ENCODE results near the gene WIZ.
A peak's percentile ranks its signal among the peaks of the same experiment; 100 is the strongest.

The WIZ gene

DNA sequence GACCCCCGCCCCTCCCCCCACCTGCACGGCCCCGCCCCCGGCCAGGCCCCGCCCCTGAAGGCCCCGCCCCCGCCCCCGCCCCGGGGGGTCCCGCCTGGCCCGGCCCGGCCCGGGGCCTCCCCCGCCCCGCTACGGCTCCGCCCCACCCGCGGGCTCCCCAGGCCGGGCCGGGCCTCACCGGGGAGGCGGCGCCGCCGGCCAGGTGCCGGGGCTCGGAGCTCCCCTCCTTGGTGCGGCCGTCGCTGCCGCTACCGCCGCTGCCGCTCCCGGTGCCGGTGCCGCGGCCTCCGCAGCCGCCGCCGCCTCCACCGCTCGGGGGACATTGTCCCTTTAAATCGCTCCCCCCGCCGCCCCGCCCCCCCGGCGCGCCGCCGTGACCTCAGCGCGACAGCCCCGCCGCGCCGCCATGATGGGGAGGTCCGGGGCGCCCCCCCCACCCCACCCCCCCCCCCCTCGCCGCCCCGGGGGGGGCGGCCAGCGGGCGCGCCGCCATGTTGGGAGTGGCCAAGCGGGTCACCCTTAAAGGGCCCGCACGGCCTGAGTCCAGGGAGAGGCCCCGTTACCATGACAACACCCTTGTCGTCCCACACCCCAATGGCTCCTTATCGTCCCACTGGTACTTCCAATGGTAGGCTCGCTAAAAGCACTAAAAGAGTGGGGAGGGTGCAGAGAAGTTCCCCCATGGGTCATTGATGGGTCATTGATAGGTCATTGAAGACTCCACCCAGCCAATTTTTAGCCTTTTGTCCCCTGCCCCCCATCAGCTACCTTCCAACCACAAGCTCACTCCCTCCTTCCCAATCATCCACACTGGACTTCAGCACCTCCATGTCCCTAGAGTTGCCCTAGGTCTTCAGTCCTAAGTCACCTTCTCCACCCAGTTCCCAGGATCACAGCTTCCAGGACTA, at the start of gene WIZ:
Gene WIZ (minus strand): TSS at position 337 of the 908 bp plus-strand sequence. CDS start 1,649 bp downstream, outside the sequence.
- TF ChIP-seq EZH2 (IDR thresholded peaks at IDR 0.05; ENCODE audit: borderline replicate concordance, low read depth, low read length, severe bottlenecking) (no peak), CTCF (IDR thresholded peaks at IDR 0.05; ENCODE audit: borderline replicate concordance, extremely low read depth, low read length, poor library complexity, severe bottlenecking) (no peak)
- Histone ChIP-seq H3K4me2 (ENCODE audit: insufficient read depth, low read length) (peak within 1 kb of the TSS; percentile 75), H3K4me3 (ENCODE audit: low read depth in 1 of 2, low read length in 2 of 2) (peak within 1 kb of the TSS in 1 of 2 experiments; percentile 56; a peak in 3 of 4 replicates), H3K79me2 (ENCODE audit: insufficient read depth, low read length) (no peaks in the 10 kb centered on the region), H4K20me1 (ENCODE audit: insufficient read depth, low read length) (peaks cover 4% of the 10 kb centered on the region; the same call in 1 of the 2 replicates), H3K36me3 (ENCODE audit: insufficient read depth, low read length) (peaks cover 27% of the 10 kb centered on the region), H2AFZ (ENCODE audit: low read depth, low read length) (peak within 1 kb of the TSS; percentile 79), H3K9ac (ENCODE audit: low read depth, low read length) (peak within 1 kb of the TSS; percentile 50), H3K4me1 (ENCODE audit: insufficient read depth, low read length) (peaks cover 14% of the 10 kb centered on the region), H3K27ac (ENCODE audit: low read length) (0 out of 2 replicates have a peak within 1 kb of the TSS, but pooled peaks have one; percentile 30), H3K27me3 (ENCODE audit: insufficient read depth, low read length, poor library complexity) (no peaks in the 10 kb centered on the region), H3K9me3 (ENCODE audit: insufficient read depth, low read length, severe bottlenecking) (no peaks in the 10 kb centered on the region)
- ATAC-seq (ENCODE audit: insufficient read depth, low read depth) (peak; percentile 70), DNase-seq (peak; percentile 87)

DNA sequence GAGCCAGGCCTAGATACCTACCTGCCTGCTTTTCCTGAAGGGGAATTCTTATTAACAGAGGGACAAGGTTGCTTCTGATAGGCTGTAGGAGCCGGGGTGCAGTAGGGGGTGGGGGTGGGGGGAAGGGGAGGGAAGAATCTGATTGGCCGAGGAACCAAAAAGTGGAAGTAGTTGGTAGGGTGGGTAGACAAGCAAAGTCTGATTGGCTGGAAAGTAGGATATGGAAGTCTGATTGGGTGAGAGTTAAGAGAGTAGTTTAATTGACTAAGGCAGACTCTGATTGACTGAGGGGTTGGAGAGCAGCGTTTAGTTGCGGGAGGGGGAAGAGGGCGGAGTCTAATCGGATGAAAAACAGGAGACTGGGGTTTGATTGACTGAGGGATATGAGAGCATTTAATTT, 49.2 kb upstream of the WIZ start:
- H3K36me3 ChIP-seq (ENCODE audit: insufficient read depth, low read length), result no peaks in the 10 kb centered on the region
- no peaks in the 10 kb centered on the region for H3K79me2 ChIP-seq (ENCODE audit: insufficient read depth, low read length)
- no peak overlapping the region for H3K9ac ChIP-seq (ENCODE audit: low read depth, low read length)
- no peak overlapping the region for H2AFZ ChIP-seq (ENCODE audit: low read depth, low read length)
- H3K4me1 ChIP-seq (ENCODE audit: insufficient read depth, low read length), result no peaks in the 10 kb centered on the region
- H4K20me1 ChIP-seq (ENCODE audit: insufficient read depth, low read length), result no peaks in the 10 kb centered on the region
- DNase-seq, result no peak
- no peak overlapping the region for H3K4me2 ChIP-seq (ENCODE audit: insufficient read depth, low read length)
- H3K27ac ChIP-seq (ENCODE audit: low read length), result no peak overlapping the region
- H3K9me3 ChIP-seq (ENCODE audit: insufficient read depth, low read length, severe bottlenecking), result no peaks in the 10 kb centered on the region
- 0 out of 3 replicates have a peak, but pooled peaks have one; percentile 31 for ATAC-seq (ENCODE audit: insufficient read depth, low read depth)
- no peaks in the 10 kb centered on the region for H3K27me3 ChIP-seq (ENCODE audit: insufficient read depth, low read length, poor library complexity)
- no peak for TF ChIP-seq CTCF (IDR thresholded peaks at IDR 0.05; ENCODE audit: borderline replicate concordance, extremely low read depth, low read length, poor library complexity, severe bottlenecking)
- TF ChIP-seq EZH2 (IDR thresholded peaks at IDR 0.05; ENCODE audit: borderline replicate concordance, low read depth, low read length, severe bottlenecking), result no peak
- no peak overlapping the region for H3K4me3 ChIP-seq (ENCODE audit: low read depth in 1 of 2, low read length in 2 of 2)

GRCh38 chr19:15498156-15498858, 48.6 kb upstream of the WIZ start:
- no peaks in the 10 kb centered on the region for H4K20me1 ChIP-seq (ENCODE audit: insufficient read depth, low read length)
- no peak overlapping the region for H3K4me2 ChIP-seq (ENCODE audit: insufficient read depth, low read length)
- H3K9me3 ChIP-seq (ENCODE audit: insufficient read depth, low read length, severe bottlenecking), result no peaks in the 10 kb centered on the region
- H3K9ac ChIP-seq (ENCODE audit: low read depth, low read length), result no peak overlapping the region
- H3K4me3 ChIP-seq (ENCODE audit: low read depth in 1 of 2, low read length in 2 of 2), result no peak overlapping the region
- no peaks in the 10 kb centered on the region for H3K27me3 ChIP-seq (ENCODE audit: insufficient read depth, low read length, poor library complexity)
- ATAC-seq (ENCODE audit: insufficient read depth, low read depth) (no peak), DNase-seq (no peak)
- TF ChIP-seq CTCF (IDR thresholded peaks at IDR 0.05; ENCODE audit: borderline replicate concordance, extremely low read depth, low read length, poor library complexity, severe bottlenecking), result no peak
- TF ChIP-seq EZH2 (IDR thresholded peaks at IDR 0.05; ENCODE audit: borderline replicate concordance, low read depth, low read length, severe bottlenecking), result no peak
- no peaks in the 10 kb centered on the region for H3K79me2 ChIP-seq (ENCODE audit: insufficient read depth, low read length)
- H2AFZ ChIP-seq (ENCODE audit: low read depth, low read length), result no peak overlapping the region
- H3K4me1 ChIP-seq (ENCODE audit: insufficient read depth, low read length), result no peaks in the 10 kb centered on the region
- no peak overlapping the region for H3K27ac ChIP-seq (ENCODE audit: low read length)
- H3K36me3 ChIP-seq (ENCODE audit: insufficient read depth, low read length), result no peaks in the 10 kb centered on the region
